HCT116 (cell line): ENCODE data around the gene CPSF7. TPM values are rescaled to one million over a fixed set of nuclear protein-coding genes. Genes with fewer than 3 reads are reported as not detected.
"Not testable (repeated sequence)": the region's sequence is repeated elsewhere in the genome, so short reads cannot be mapped to it uniquely, and the experiment has no call there.

Experiments used
- ATAC-seq: fragments of 200-7000 bp; cut with Tn5 transposase; 2 replicates; pipeline ENCODE4 v1.9.1; 2020; ENCODE audit warnings: mild to moderate bottlenecking, moderate library complexity
- BruUV-seq: library from RNA; stranded (reverse); fragments of 400-500 nt; replicated peaks from 2 replicates; lab custom pipeline; 2021; lab: Mats Ljungman, UMichigan
- CTCF ChIA-PET: fragments of 300-600 bp; sonication (Branson Sonifier 250); formaldehyde crosslinking; loops from one replicate; lab custom pipeline; 2021; ENCODE audit warnings: antibody characterized with exemption; lab: Charles Lee
- POLR2A ChIA-PET: fragments of 300-600, 350-600 bp; sonication (Branson Sonifier 250); formaldehyde crosslinking; loops from one replicate; lab custom pipeline; 2021; ENCODE audit warnings: antibody characterized with exemption; lab: Charles Lee
- RAD21 ChIA-PET, 2 experiments: fragments of 300-600 bp; sonication (Branson Sonifier 250); formaldehyde crosslinking; loops; one replicate each; lab custom pipeline; 2023; ENCODE audit warnings: low total read pairs in 2 of 2; ENCODE audit not compliant: uncharacterized antibody in 2 of 2, unreplicated experiment in 2 of 2, low non-redundant PET in 1 of 2; lab: Charles Lee
- DNase-seq: peaks from one replicate; pipeline ENCODE4 v3.0.0-alpha.2; 2010; ENCODE audit warnings: low read depth, low spot score
- H2AFZ ChIP-seq: fragments of 200-600 bp; shearing (Covaris generic), sonication (generic); 2 replicates; pipeline ENCODE4 v1.6.1; 2017; ENCODE audit warnings: low read depth, mixed run types, mixed read lengths, antibody characterized with exemption, low read length; ENCODE audit not compliant: poor library complexity, severe bottlenecking
- H3K27ac ChIP-seq: 2 replicates; pipeline ENCODE4 v1.5.1; 2012; ENCODE audit warnings: low read depth, low read length
- H3K27me3 ChIP-seq: fragments of 200-600 bp; sonication (generic); 2 replicates; pipeline ENCODE4 v1.6.1; 2016; ENCODE audit warnings: mixed run types, low read length, mixed read lengths; ENCODE audit not compliant: insufficient read depth
- H3K36me3 ChIP-seq, 2 experiments: fragments of 200-500 bp in 1 of 2; fragments of 200-600 bp in 1 of 2; sonication (Bioruptor generic) in 1 of 2; sonication (generic) in 1 of 2; 2 replicates each; pipeline versions ENCODE4 v1.5.1 to v1.6.1; 2014 to 2016; ENCODE audit warnings: low read length in 2 of 2, inconsistent platforms in 1 of 2, mixed read lengths in 1 of 2, mixed run types in 1 of 2; ENCODE audit not compliant: insufficient read depth in 2 of 2, control insufficient read depth in 1 of 2
- H3K4me1 ChIP-seq, 2 experiments: fragments of 200-600 bp in 1 of 2; sonication (generic) in 1 of 2; 2 replicates each; pipeline versions ENCODE4 v1.5.1 to v1.6.1; 2012 to 2017; ENCODE audit warnings: low read length in 2 of 2, inconsistent platforms in 1 of 2, mild to moderate bottlenecking in 1 of 2, mixed read lengths in 1 of 2, mixed run types in 1 of 2, moderate library complexity in 1 of 2; ENCODE audit not compliant: insufficient read depth in 2 of 2, control insufficient read depth in 1 of 2
- H3K4me2 ChIP-seq: fragments of 200-600 bp; sonication (generic); 2 replicates; pipeline ENCODE4 v1.6.1; 2017; ENCODE audit warnings: mixed run types, low read length, mixed read lengths
- H3K4me3 ChIP-seq, 2 experiments: fragments of 200-600 bp in 1 of 2; sonication (generic) in 1 of 2; replicated peaks in 1 of 2; 2 replicates each; pipeline ENCODE4 v1.5.1; 2011 to 2016; ENCODE audit warnings: low read length in 2 of 2, control low read depth in 1 of 2, low read depth in 1 of 2, mild to moderate bottlenecking in 1 of 2, mixed read lengths in 1 of 2, mixed run types in 1 of 2
- H3K79me2 ChIP-seq: fragments of 200-600 bp; sonication (generic); 2 replicates; pipeline ENCODE4 v1.6.1; 2017; ENCODE audit warnings: mild to moderate bottlenecking, mixed run types, low read length, moderate library complexity, mixed read lengths; ENCODE audit not compliant: insufficient read depth
- H3K9ac ChIP-seq: fragments of 200-600 bp; sonication (generic); 2 replicates; pipeline ENCODE4 v1.6.1; 2016; ENCODE audit warnings: low read length, mixed read lengths
- H3K9me2 ChIP-seq: fragments of 200-600 bp; sonication (generic), shearing (Covaris generic); 2 replicates; pipeline ENCODE4 v1.6.1; 2017; ENCODE audit warnings: mixed run types, mild to moderate bottlenecking, moderate library complexity; ENCODE audit not compliant: insufficient read depth
- H3K9me3 ChIP-seq, 2 experiments: fragments of 200-500 bp in 1 of 2; fragments of 200-600 bp in 1 of 2; sonication (Bioruptor generic) in 1 of 2; sonication (generic) in 1 of 2; 2 replicates each; pipeline ENCODE4 v1.6.1; 2014 to 2017; ENCODE audit warnings: low read length in 2 of 2, mixed read lengths in 2 of 2, inconsistent platforms in 1 of 2, low read depth in 1 of 2, mild to moderate bottlenecking in 1 of 2, mixed run types in 1 of 2, moderate library complexity in 1 of 2; ENCODE audit not compliant: control insufficient read depth in 1 of 2, insufficient read depth in 1 of 2
- H4K20me1 ChIP-seq: fragments of 200-600 bp; sonication (generic), shearing (Covaris generic); 2 replicates; pipeline ENCODE4 v1.6.1; 2017; ENCODE audit warnings: mixed run types, mild to moderate bottlenecking, moderate library complexity; ENCODE audit not compliant: insufficient read depth
- CBX3 ChIP-seq: IDR thresholded peaks from 2 replicates; pipeline ENCODE4 v1.6.1; 2012; ENCODE audit warnings: low read depth
- CEBPB ChIP-seq: IDR thresholded peaks from 2 replicates; pipeline ENCODE4 v1.6.1; 2012; ENCODE audit warnings: low read depth
- EGR1 ChIP-seq: IDR thresholded peaks from 2 replicates; pipeline ENCODE4 v1.6.1; 2012; ENCODE audit warnings: low read depth
- ELF1 ChIP-seq: IDR thresholded peaks from 2 replicates; pipeline ENCODE4 v1.6.1; 2012; ENCODE audit warnings: low read depth, borderline replicate concordance
- EZH2 ChIP-seq: fragments of 200-600 bp; sonication (generic); IDR thresholded peaks from 2 replicates; pipeline ENCODE4 v1.6.1; 2017; ENCODE audit warnings: antibody characterized with exemption, mixed run types
- EZH2phosphoT487 ChIP-seq: fragments of 200-600 bp; IDR thresholded peaks from 2 replicates; pipeline ENCODE4 v1.6.1; 2018; ENCODE audit warnings: antibody characterized with exemption, borderline replicate concordance
- FOSL1 ChIP-seq: IDR thresholded peaks from 2 replicates; pipeline ENCODE4 v1.6.1; 2012; ENCODE audit warnings: low read depth
- JUND ChIP-seq: IDR thresholded peaks from 2 replicates; pipeline ENCODE4 v1.6.1; 2012
- POLR2A ChIP-seq: IDR thresholded peaks from 2 replicates; pipeline ENCODE4 v1.7.0; 2011; ENCODE audit warnings: borderline replicate concordance; ENCODE audit not compliant: insufficient read depth, insufficient read length; ENCODE audit errors: extremely low read depth
- SIN3A ChIP-seq: IDR thresholded peaks from 2 replicates; pipeline ENCODE4 v1.6.1; 2012; ENCODE audit warnings: low read depth
- SP1 ChIP-seq: IDR thresholded peaks from 2 replicates; pipeline ENCODE4 v1.6.1; 2012; ENCODE audit warnings: low read depth
- SRF ChIP-seq: IDR thresholded peaks from 2 replicates; pipeline ENCODE4 v1.6.1; 2012; ENCODE audit warnings: low read depth
- TCF7L2 ChIP-seq: IDR thresholded peaks from 2 replicates; pipeline ENCODE4 v1.7.0; 2011; ENCODE audit warnings: borderline replicate concordance, inconsistent platforms; ENCODE audit not compliant: insufficient read depth, insufficient read length; ENCODE audit errors: extremely low read depth
- ZFX ChIP-seq: fragments of 450-650 bp; IDR thresholded peaks from 2 replicates; pipeline ENCODE4 v1.6.1; 2017
- ZNF274 ChIP-seq: fragments of 200-500 bp; sonication (Bioruptor generic); IDR thresholded peaks from 2 replicates; pipeline ENCODE4 v1.6.1; 2014; ENCODE audit warnings: mild to moderate bottlenecking, low read depth, low read length, inconsistent platforms
- intact Hi-C: fragments of 100-400 bp; cut with micrococcal nuclease; formaldehyde crosslinking; loops from 2 replicates; pipeline ENCODE4 v1.10.0; 2022
- total RNA-seq: library from RNA; stranded (reverse); gene quantifications from one replicate; pipeline ENCODE4 v1.2.1, GENCODE V29; 2021; ENCODE audit not compliant: unreplicated experiment
- TF ChIP-seq, protein P1 (sequence below): IDR thresholded peaks from 2 replicates; pipeline ENCODE4 v1.6.1; 2012; ENCODE audit warnings: low read depth
- TF ChIP-seq, protein P2 (sequence below): IDR thresholded peaks from 2 replicates; pipeline ENCODE4 v1.6.1; 2011; ENCODE audit warnings: mild to moderate bottlenecking, low read length, moderate library complexity; ENCODE audit not compliant: insufficient replicate concordance; ENCODE audit errors: extremely low read depth
- TF ChIP-seq, protein P3 (sequence below): IDR thresholded peaks from 2 replicates; pipeline ENCODE4 v1.6.1; 2012

The CPSF7 gene
- total RNA-seq, 1 experiment from 2014 or later = 110 TPM

DNA sequence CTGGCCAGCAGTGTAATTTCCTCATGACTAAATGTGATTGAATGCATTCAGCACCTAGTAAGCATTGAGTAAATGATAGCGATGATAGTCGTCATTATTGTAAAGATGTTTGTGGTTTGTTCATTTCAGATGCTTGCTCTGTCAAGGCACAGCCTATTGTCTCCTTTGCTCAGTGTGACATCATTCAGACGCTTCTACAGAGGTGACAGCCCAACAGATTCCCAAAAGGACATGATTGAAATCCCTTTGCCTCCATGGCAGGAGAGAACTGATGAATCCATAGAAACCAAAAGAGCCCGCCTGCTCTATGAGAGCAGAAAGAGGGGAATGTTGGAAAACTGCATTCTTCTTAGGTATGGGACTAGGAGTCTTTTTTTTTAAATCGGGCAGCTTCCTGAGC, 7.7 kb upstream of the CPSF7 start:
- Histone ChIP-seq H3K79me2 (peaks cover 95% of the 10 kb centered on the region), H2AFZ (no peak overlapping the region), H3K9ac (no peak overlapping the region), H3K9me2 (no peaks in the 10 kb centered on the region), H3K4me3 (no peak overlapping the region), H3K27me3 (no peaks in the 10 kb centered on the region), H3K9me3 (no peaks in the 10 kb centered on the region), H3K36me3 (peaks cover 26 to 43% of the 10 kb centered on the region in 2 experiments), H3K4me1 (peaks cover 0 to 5% of the 10 kb centered on the region in 2 experiments; a peak in 2 of 4 replicates), H3K4me2 (no peak overlapping the region), H4K20me1 (peaks cover 19% of the 10 kb centered on the region; the same call in 1 of the 2 replicates), H3K27ac (no peak overlapping the region)
- ATAC-seq (no peak), DNase-seq (no peak)
- ChIA-PET RAD21 (no interaction called here), POLR2A (no interaction called here), CTCF (no interaction called here)
- intact Hi-C loops = no loop called here
- no TSS peak for BruUV-seq
- TF ChIP-seq, protein P1, sequence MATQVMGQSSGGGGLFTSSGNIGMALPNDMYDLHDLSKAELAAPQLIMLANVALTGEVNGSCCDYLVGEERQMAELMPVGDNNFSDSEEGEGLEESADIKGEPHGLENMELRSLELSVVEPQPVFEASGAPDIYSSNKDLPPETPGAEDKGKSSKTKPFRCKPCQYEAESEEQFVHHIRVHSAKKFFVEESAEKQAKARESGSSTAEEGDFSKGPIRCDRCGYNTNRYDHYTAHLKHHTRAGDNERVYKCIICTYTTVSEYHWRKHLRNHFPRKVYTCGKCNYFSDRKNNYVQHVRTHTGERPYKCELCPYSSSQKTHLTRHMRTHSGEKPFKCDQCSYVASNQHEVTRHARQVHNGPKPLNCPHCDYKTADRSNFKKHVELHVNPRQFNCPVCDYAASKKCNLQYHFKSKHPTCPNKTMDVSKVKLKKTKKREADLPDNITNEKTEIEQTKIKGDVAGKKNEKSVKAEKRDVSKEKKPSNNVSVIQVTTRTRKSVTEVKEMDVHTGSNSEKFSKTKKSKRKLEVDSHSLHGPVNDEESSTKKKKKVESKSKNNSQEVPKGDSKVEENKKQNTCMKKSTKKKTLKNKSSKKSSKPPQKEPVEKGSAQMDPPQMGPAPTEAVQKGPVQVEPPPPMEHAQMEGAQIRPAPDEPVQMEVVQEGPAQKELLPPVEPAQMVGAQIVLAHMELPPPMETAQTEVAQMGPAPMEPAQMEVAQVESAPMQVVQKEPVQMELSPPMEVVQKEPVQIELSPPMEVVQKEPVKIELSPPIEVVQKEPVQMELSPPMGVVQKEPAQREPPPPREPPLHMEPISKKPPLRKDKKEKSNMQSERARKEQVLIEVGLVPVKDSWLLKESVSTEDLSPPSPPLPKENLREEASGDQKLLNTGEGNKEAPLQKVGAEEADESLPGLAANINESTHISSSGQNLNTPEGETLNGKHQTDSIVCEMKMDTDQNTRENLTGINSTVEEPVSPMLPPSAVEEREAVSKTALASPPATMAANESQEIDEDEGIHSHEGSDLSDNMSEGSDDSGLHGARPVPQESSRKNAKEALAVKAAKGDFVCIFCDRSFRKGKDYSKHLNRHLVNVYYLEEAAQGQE = no peak
- TF ChIP-seq POLR2A = no peak
- TF ChIP-seq EGR1 = no peak
- TF ChIP-seq EZH2phosphoT487 = no peak
- no peak for TF ChIP-seq CBX3
- no peak for TF ChIP-seq SIN3A
- TF ChIP-seq ZFX = no peak
- no peak for TF ChIP-seq ZNF274
- no peak for TF ChIP-seq FOSL1
- TF ChIP-seq, protein P2, sequence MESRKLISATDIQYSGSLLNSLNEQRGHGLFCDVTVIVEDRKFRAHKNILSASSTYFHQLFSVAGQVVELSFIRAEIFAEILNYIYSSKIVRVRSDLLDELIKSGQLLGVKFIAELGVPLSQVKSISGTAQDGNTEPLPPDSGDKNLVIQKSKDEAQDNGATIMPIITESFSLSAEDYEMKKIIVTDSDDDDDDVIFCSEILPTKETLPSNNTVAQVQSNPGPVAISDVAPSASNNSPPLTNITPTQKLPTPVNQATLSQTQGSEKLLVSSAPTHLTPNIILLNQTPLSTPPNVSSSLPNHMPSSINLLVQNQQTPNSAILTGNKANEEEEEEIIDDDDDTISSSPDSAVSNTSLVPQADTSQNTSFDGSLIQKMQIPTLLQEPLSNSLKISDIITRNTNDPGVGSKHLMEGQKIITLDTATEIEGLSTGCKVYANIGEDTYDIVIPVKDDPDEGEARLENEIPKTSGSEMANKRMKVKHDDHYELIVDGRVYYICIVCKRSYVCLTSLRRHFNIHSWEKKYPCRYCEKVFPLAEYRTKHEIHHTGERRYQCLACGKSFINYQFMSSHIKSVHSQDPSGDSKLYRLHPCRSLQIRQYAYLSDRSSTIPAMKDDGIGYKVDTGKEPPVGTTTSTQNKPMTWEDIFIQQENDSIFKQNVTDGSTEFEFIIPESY = no peak
- TF ChIP-seq, protein P3, sequence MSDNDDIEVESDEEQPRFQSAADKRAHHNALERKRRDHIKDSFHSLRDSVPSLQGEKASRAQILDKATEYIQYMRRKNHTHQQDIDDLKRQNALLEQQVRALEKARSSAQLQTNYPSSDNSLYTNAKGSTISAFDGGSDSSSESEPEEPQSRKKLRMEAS = no peak
- TF ChIP-seq EZH2 = no peak
- no peak for TF ChIP-seq TCF7L2
- TF ChIP-seq ELF1 = no peak
- no peak for TF ChIP-seq SP1
- TF ChIP-seq JUND = no peak
- TF ChIP-seq CEBPB = no peak
- TF ChIP-seq SRF = no peak

DNA sequence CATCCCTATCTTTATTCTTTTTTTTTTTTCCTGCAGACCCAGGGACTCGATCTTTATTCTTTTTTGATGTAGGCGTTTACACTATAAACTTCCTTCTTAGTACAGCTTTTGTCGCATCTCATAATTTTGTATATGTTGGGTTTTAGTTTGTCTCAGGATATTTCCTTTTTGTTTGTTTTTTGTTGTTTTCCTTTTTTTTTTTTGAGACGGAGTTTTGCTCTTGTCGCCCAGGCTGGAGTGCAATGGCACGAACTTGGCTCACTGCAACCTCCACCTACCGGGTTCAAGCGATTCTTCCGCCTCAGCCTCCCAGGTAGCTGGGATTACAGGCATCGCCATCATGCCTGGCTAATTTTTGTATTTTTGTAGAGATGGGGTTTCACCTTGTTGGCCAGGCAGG, 1.1 kb upstream of the CPSF7 start:
- Histone ChIP-seq H3K9ac (peak overlapping the region; percentile 94), H3K27ac (peak overlapping the region; percentile 96; the same call in 1 of the 2 replicates), H3K4me1 (peaks cover 10 to 25% of the 10 kb centered on the region in 2 experiments), H3K4me3 (peak overlapping the region; percentile 92 to 100), H3K36me3 (peaks cover 24 to 26% of the 10 kb centered on the region in 2 experiments), H3K79me2 (peaks cover 94% of the 10 kb centered on the region), H3K4me2 (peak overlapping the region; percentile 87)
- intact Hi-C loops, ATAC-seq, BruUV-seq, RAD21 ChIA-PET, H3K9me2 ChIP-seq, H3K27me3 ChIP-seq, H2AFZ ChIP-seq, POLR2A ChIA-PET, H3K9me3 ChIP-seq, H4K20me1 ChIP-seq, DNase-seq: not testable (repeated sequence)
- CTCF ChIA-PET = interaction anchor here (1.6 to 1.8 kb wide), 2 partner anchors 16 to 86 kb away, joined by 4 to 9 read pairs; no protein-coding TSS in a partner anchor
